Cardiac muscle cell (in vitro differentiated cells and primary cell): ENCODE data around the gene DENND1C. TPM values are rescaled to one million over a fixed set of nuclear protein-coding genes. Genes with fewer than 3 reads are reported as not detected.

Source experiments
- DNase-seq, 2 donors: peaks; one replicate each; pipeline versions ENCODE4 v3.0.0 to v3.0.0-alpha.2; 2010 to 2017; ENCODE audit warnings: low read depth in 1 of 2, low spot score in 1 of 2
- H3K27ac ChIP-seq: fragments of 200-600 bp; sonication (generic); 2 replicates; pipeline ENCODE4 v1.5.1; 2016
- H3K27me3 ChIP-seq: fragments of 200-600 bp; sonication (generic); 2 replicates; pipeline ENCODE4 v1.6.0; 2016; ENCODE audit warnings: control low read depth
- H3K36me3 ChIP-seq: fragments of 200-600 bp; sonication (generic); 2 replicates; pipeline ENCODE4 v1.5.1; 2016; ENCODE audit warnings: control low read depth
- H3K4me1 ChIP-seq: fragments of 200-600 bp; sonication (generic); 2 replicates; pipeline ENCODE4 v1.8.1; 2017; ENCODE audit warnings: low read depth, mild to moderate bottlenecking, mixed run types
- H3K4me3 ChIP-seq: fragments of 200-600 bp; sonication (generic); 2 replicates; pipeline ENCODE4 v1.5.1; 2016; ENCODE audit warnings: mild to moderate bottlenecking
- H3K9me3 ChIP-seq: fragments of 200-600 bp; sonication (generic); 2 replicates; pipeline ENCODE4 v1.5.1; 2017; ENCODE audit warnings: low read depth, mild to moderate bottlenecking, control low read depth
- CTCF ChIP-seq: IDR thresholded peaks from 2 replicates; pipeline ENCODE4 v1.5.1; 2012; ENCODE audit warnings: low read depth, mild to moderate bottlenecking, low read length
- polyA plus RNA-seq: library from polyadenylated mRNA; unstranded; fragments of >200 nt; fragmentation: Nextera tagmentation; extraction: Ambion mirVana; gene quantifications from 2 replicates; pipeline ENCODE4 v1.2.1, GENCODE V29; 2016
- total RNA-seq: library from RNA; depleted of rRNA; stranded (reverse); fragments of >200 nt; gene quantifications from 2 replicates; pipeline ENCODE4 v1.2.3, GENCODE V29; 2016

Gene DENND1C
- total and polyA plus RNA-seq, 2 experiments from 2014 or later: 1.8 to 4.9 TPM

- Histone ChIP-seq H3K4me3 (peak overlapping the region; percentile 62), H3K36me3 (peaks cover 14% of the 10 kb centered on the region)
- TF ChIP-seq CTCF: no peak
Observed at GRCh38 chr19:6458695-6459261, 22.8 kb downstream of the DENND1C start.

GRCh38 chr19:6457958-6458694, 23.5 kb downstream of the DENND1C start:
- no peak for TF ChIP-seq CTCF
- H3K9me3 ChIP-seq: no peaks in the 10 kb centered on the region
- H3K36me3 ChIP-seq: peaks cover 20% of the 10 kb centered on the region
- DNase-seq: no peak
- H3K27me3 ChIP-seq: peaks cover 18% of the 10 kb centered on the region
- H3K4me1 ChIP-seq: peaks cover 11% of the 10 kb centered on the region
- peak overlapping the region; percentile 62 for H3K4me3 ChIP-seq
- H3K27ac ChIP-seq: no peak overlapping the region

More at GRCh38 chr19:6458695-6459261, 22.8 kb downstream of the DENND1C start:
- Histone ChIP-seq H3K27ac (no peak overlapping the region), H3K4me1 (peaks cover 11% of the 10 kb centered on the region), H3K9me3 (no peaks in the 10 kb centered on the region), H3K27me3 (peaks cover 24% of the 10 kb centered on the region)
- DNase-seq: no peak

- no peak for DNase-seq
- no peaks in the 10 kb centered on the region for H3K9me3 ChIP-seq
- H3K4me3 ChIP-seq: no peak overlapping the region
- H3K36me3 ChIP-seq: peaks cover 20% of the 10 kb centered on the region
- H3K27me3 ChIP-seq: no peaks in the 10 kb centered on the region
- H3K27ac ChIP-seq: no peak overlapping the region
- TF ChIP-seq CTCF: no peak
- H3K4me1 ChIP-seq: peaks cover 11% of the 10 kb centered on the region
Observed at GRCh38 chr19:6455924-6456323, 25.7 kb downstream of the DENND1C start.

- no peak for DNase-seq
- Histone ChIP-seq H3K27ac (no peak overlapping the region), H3K4me1 (peaks cover 11% of the 10 kb centered on the region), H3K9me3 (no peaks in the 10 kb centered on the region), H3K27me3 (no peaks in the 10 kb centered on the region), H3K4me3 (no peak overlapping the region), H3K36me3 (peaks cover 26% of the 10 kb centered on the region)
- no peak for TF ChIP-seq CTCF
Observed at GRCh38 chr19:6453951-6454565, 27.5 kb downstream of the DENND1C start.

- TF ChIP-seq CTCF: no peak
- H3K4me1 ChIP-seq: peaks cover under 1% of the 10 kb centered on the region
- H3K36me3 ChIP-seq: peaks cover 26% of the 10 kb centered on the region
- no peak overlapping the region for H3K4me3 ChIP-seq
- H3K27ac ChIP-seq: no peak overlapping the region
- H3K27me3 ChIP-seq: no peaks in the 10 kb centered on the region
- no peak for DNase-seq
- no peaks in the 10 kb centered on the region for H3K9me3 ChIP-seq
Observed at GRCh38 chr19:6452899-6453298, 28.7 kb downstream of the DENND1C start.
